ENCODE results near the gene CSMD2. TPM values are rescaled to one million over a fixed set of nuclear protein-coding genes. Genes with fewer than 3 reads are reported as not detected.
"Not testable (repeated sequence)": the region's sequence is repeated elsewhere in the genome, so short reads cannot be mapped to it uniquely, and the experiment has no call there.

The CSMD2 gene
- total and polyA plus RNA-seq, 8 donors, result 0.20 to 0.81 (median 0.47) TPM

DNA sequence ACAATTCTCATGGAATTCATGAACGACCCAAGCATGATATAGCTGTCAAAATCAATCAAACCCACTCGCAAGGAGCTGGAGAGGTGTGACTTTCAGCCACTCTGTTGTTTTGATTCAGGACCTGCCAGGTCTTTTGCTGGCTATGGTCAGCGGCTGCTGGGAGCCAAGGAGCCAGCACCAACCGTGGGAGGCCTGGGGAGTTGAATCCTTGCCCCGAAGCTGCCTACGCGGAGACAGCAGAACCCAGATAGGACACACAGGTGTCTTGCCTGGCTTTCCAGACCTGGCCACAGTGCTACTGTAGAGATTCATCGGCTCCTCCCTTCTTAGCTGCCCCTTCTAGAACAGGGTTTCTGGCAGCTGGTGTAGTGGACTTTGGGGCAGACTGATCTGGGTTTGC lies 649.9 kb downstream of the CSMD2 start:
- Histone ChIP-seq H3K27me3 (no peaks in the 10 kb centered on the region), H3K9me3 (no peaks in the 10 kb centered on the region), H3K4me3 (no peak overlapping the region), H3K27ac (no peak overlapping the region), H3K4me1 (no peaks in the 10 kb centered on the region), H3K36me3 (no peaks in the 10 kb centered on the region)
- ATAC-seq (no peak), DNase-seq (no peak)
- TF ChIP-seq, protein P1, sequence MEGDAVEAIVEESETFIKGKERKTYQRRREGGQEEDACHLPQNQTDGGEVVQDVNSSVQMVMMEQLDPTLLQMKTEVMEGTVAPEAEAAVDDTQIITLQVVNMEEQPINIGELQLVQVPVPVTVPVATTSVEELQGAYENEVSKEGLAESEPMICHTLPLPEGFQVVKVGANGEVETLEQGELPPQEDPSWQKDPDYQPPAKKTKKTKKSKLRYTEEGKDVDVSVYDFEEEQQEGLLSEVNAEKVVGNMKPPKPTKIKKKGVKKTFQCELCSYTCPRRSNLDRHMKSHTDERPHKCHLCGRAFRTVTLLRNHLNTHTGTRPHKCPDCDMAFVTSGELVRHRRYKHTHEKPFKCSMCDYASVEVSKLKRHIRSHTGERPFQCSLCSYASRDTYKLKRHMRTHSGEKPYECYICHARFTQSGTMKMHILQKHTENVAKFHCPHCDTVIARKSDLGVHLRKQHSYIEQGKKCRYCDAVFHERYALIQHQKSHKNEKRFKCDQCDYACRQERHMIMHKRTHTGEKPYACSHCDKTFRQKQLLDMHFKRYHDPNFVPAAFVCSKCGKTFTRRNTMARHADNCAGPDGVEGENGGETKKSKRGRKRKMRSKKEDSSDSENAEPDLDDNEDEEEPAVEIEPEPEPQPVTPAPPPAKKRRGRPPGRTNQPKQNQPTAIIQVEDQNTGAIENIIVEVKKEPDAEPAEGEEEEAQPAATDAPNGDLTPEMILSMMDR (IDR thresholded peaks at IDR 0.05), result no peak
- intact Hi-C loops (cut with DNase I), result no loop called here

DNA sequence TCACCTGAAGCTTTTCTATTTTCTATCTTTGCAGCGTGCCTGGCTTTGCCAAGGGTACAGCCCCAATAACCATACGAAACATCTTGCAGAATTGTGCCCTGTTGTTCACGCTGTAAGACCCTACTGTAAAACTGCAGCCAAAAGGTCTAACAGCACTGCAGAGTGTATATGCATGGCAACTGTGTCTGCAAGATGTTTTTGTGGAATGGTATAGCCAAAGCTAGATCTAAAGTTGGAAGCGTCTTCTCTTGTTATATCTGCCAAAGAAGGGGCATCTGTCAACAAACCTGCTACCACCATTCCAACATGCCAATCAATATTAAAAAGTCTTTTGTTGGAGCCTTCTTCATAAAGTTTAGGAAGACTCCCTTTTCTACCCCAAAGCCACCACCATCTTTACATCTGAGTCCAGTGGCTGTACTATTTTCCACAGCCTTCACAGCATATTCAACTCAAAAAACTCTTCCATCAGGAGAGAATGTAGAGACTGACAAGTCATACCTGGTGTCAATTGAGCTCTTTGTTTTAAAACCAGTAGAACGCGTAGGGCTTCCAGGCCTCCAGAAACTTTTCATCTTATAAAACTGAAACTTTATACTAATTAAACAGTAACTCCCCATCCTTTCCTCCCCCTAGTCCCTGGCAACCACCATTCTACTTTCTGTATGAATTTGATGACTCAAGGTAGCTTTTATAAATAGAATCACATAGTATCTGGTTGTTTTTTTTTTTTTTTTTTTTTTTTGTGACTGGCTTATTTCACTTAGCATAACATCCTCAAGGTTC lies 652.6 kb downstream of the CSMD2 start:
- Histone ChIP-seq H3K4me1 (no peaks in the 10 kb centered on the region), H3K4me3 (no peak overlapping the region), H3K36me3 (no peaks in the 10 kb centered on the region), H3K27me3 (no peaks in the 10 kb centered on the region), H3K27ac (no peak overlapping the region), H3K9me3 (no peaks in the 10 kb centered on the region)
- TF ChIP-seq, protein P1 (IDR thresholded peaks at IDR 0.05), result no peak
- ATAC-seq (no peak), DNase-seq (no peak)
- intact Hi-C loops (cut with DNase I), result no loop called here

DNA sequence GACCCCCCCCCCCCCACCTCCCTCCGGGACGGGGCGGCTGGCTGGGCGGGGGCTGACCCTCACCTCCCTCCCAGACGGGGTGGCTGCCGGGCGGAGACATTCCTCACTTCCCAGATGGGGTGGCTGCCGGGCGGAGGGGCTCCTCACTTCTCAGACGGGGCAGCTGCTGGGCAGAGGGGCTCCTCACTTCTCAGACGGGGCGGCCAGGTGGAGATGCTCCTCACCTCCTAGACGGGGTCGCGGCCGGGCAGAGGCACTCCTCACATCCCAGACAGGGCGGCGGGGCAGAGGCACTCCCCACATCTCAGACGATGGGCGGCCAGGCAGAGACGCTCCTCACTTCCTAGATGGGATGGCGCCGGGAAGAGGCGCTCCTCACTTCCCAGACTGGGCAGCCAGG lies 655.8 kb downstream of the CSMD2 start:
- ATAC-seq; H3K9me3 ChIP-seq; H3K36me3 ChIP-seq; H3K4me1 ChIP-seq; intact Hi-C loops (cut with DNase I); H3K27me3 ChIP-seq; DNase-seq; H3K27ac ChIP-seq; H3K4me3 ChIP-seq: not testable (repeated sequence)

DNA sequence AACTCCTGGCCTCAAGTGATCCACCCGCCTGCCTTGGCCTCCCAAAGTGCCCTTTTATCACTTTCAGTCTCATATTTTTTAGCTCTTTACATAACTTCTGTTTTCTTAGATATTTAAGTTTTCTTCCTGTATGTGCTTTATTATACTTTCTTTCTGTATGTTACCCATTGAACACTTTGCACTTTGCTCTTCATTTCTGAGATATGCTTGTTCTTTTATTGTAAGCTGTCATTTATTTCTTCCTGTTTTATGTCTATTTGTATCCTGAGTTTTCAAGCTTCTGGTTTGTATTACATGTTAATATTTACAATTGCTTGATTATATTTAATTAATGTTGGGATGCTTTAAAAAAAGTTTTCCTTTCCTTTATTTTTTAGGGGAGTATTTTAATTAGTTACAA lies 656.9 kb downstream of the CSMD2 start:
- Histone ChIP-seq H3K36me3 (no peaks in the 10 kb centered on the region), H3K4me3 (no peak overlapping the region), H3K4me1 (no peaks in the 10 kb centered on the region), H3K27me3 (no peaks in the 10 kb centered on the region), H3K9me3 (no peaks in the 10 kb centered on the region), H3K27ac (no peak overlapping the region)
- intact Hi-C loops (cut with DNase I), result no loop called here
- no peak for DNase-seq
- no peak for ATAC-seq
- TF ChIP-seq, protein P1 (IDR thresholded peaks at IDR 0.05), result no peak

DNA sequence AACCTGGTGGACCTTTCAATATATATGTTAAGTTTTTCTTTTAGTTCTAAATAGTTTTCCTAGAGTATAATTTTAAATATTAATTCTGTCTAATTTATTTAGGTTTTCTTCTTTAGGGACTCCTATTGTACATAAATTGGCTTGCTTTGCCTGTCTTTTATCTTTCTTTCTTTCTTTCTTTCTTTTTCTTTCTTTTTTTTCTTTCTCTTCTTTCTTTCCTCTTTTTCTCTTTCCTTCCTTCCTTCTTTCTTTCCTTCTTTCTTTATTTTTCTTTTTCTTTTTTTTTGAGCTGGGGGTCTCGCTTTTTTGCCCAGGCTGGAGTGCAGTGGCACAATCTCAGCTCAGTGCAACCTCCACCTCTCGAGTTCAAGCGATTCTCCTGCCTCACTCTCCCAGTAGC lies 657.4 kb downstream of the CSMD2 start:
- TF ChIP-seq, protein P1 (IDR thresholded peaks at IDR 0.05), result no peak
- Histone ChIP-seq H3K27me3 (no peaks in the 10 kb centered on the region), H3K36me3 (no peaks in the 10 kb centered on the region), H3K4me1 (no peaks in the 10 kb centered on the region), H3K27ac (no peak overlapping the region), H3K9me3 (no peaks in the 10 kb centered on the region), H3K4me3 (no peak overlapping the region)
- no peak for ATAC-seq
- no peak for DNase-seq
- intact Hi-C loops (cut with DNase I), result no loop called here

DNA sequence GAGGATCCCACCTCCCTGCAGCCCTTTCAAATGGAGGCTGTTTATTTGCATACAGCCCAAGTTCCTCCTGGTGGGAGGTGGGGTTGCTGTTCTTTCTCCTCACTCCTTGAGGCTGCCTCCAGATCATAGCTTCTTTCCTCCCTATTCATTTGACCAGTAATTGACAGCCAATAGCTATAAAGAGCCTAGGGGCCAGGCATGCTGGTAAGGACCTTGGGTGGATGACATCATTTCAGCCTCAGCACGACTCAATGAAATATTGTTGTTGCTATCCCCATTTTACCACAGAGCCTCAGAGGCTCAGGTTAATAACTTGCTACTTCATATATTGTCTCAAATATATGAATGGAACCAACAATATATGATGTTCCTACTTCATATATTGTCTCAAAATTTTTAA lies 661.5 kb downstream of the CSMD2 start:
- DNase-seq (no peak), ATAC-seq (no peak)
- no peaks in the 10 kb centered on the region for H3K36me3 ChIP-seq
- no peaks in the 10 kb centered on the region for H3K4me1 ChIP-seq
- TF ChIP-seq, protein P1 (IDR thresholded peaks at IDR 0.05), result no peak
- intact Hi-C loops (cut with DNase I), result no loop called here
- H3K27ac ChIP-seq, result no peak overlapping the region
- H3K27me3 ChIP-seq, result no peaks in the 10 kb centered on the region
- H3K9me3 ChIP-seq, result peaks cover 0 to 5% of the 10 kb centered on the region in 2 donors
- H3K4me3 ChIP-seq, result no peak overlapping the region
